GM18511 (cell line): ENCODE data around the gene S100A16.
"Not testable (repeated sequence)": the region's sequence is repeated elsewhere in the genome, so short reads cannot be mapped to it uniquely, and the experiment has no call there.

Experiments used
- ATAC-seq: cut with Tn5 transposase; IDR thresholded peaks from one replicate; pipeline ENCODE4 v1.9.1; 2021; ENCODE audit warnings: mild to moderate bottlenecking, moderate library complexity; ENCODE audit not compliant: unreplicated experiment

Gene S100A16

GRCh38 chr1:153588033-153588432 is 24.9 kb downstream of the S100A16 start:
- not testable (repeated sequence) for ATAC-seq

DNA sequence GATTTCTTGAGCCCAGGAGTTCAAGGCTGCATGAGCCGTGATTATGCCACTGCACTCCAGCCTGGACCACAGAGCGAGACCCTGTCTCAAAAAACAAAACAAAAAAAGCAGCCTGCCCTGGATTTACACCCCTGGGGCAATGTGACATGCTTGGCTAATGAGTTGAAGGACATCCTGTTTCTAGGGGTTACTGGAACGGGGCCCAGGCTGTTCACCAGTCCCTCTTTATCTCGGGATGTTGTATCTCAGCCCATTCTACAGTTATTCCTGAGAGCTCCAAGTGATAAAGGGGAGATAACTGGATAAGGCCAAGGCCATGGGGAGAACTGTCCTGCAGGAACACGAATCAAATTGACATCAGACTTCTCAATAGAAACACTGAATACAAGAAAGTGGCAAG is 25.6 kb downstream of the S100A16 start:
- ATAC-seq: no peak

- no peak for ATAC-seq
Observed at GRCh38 chr1:153586347-153586746, 26.6 kb downstream of the S100A16 start.

- no peak for ATAC-seq
Observed at GRCh38 chr1:153585006-153585405, 27.9 kb downstream of the S100A16 start.

DNA sequence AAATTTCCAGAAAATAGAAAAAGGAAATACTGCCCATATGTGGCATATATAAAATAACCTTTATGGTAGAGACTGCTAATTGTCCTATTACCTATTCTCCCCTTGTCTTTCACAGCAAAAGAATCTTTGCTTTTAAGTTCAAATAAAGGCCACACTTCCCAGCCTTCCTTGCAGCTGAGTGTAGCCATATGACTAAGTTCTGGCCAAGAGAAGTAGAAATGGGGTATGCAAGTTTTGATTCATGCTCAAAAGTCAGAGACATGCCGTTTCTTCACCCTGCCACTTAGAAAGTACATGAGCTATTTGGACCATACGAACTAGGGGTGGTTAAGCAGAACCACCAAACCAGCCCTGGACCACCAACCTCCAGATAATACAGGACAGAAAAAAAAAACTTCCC is 29.0 kb downstream of the S100A16 start:
- no peak for ATAC-seq

DNA sequence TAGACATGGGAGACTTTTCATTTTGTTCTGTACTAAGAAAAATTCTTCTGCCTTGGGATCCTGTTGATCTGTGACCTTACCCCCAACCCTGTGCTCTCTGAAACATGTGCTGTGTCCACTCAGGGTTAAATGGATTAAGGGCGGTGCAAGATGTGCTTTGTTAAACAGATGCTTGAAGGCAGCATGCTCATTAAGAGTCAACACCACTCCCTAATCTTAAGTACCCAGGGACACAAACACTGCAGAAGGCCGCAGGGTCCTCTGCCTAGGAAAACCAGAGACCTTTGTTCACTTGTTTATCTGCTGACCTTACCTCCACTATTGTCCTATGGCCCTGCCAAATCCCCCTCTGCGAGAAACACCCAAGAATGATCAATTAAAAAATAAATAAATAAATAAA is 29.4 kb downstream of the S100A16 start:
- ATAC-seq: not testable (repeated sequence)

- ATAC-seq: not testable (repeated sequence)
Observed at GRCh38 chr1:153582836-153583235, 30.1 kb downstream of the S100A16 start.

DNA sequence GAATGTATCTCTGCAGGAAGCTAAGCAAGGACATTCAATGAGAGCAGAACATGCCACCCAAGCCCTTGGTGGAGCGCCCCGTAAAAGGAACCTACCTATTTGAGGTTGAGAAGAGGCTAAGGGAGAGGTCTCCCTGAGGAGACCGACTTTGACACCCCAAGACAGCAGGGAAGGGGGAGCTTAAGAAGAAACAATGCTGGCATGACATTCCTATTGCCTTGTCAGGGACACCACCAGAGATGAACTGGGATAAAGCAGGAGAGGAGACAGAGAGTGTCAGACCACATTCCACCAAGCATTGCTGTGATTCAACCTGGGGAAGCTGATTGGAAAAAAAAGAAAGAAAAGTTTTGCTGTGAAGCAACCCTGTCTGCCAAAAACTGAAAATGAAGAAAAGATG is 34.0 kb downstream of the S100A16 start:
- no peak for ATAC-seq

DNA sequence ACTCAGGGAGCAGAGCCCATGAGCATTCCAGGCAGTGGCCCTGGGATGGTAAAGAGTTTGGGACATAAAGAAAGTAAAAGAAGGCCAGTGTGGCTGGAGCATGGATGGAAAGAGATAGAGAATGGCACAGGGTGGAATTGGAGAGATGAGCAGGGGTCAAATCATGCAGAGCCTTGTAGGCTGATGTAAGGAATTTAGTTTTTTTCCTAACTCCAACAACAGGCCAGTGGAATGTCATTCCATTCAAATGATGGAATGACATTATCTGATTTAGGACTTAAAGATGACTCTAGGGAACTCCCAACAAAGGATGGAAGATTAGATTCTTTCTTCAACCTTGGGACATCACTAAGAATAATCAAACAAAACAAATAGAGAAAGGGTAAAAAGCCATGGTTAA is 34.4 kb downstream of the S100A16 start:
- ATAC-seq: no peak

DNA sequence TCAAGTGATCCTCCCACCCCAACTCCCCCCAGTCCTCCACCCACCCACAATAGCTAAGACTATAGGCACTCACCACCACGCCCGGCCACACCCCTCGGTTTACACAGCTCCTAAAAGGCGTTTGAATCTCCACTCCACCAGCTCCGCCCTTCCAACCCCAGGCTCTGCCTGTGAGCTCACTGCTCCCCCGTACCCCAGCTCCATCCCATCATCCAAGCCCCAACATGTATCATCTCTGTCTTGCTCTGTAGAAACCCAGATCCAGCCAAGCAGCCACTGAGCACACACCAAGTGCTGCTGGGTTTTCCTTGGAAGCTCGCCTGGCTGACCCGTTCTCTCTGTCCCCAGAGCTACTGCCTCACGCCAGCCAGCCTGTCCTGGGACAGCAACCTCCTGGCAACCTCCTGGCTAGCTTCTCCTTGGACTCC is 35.3 kb downstream of the S100A16 start:
- ATAC-seq: no peak

DNA sequence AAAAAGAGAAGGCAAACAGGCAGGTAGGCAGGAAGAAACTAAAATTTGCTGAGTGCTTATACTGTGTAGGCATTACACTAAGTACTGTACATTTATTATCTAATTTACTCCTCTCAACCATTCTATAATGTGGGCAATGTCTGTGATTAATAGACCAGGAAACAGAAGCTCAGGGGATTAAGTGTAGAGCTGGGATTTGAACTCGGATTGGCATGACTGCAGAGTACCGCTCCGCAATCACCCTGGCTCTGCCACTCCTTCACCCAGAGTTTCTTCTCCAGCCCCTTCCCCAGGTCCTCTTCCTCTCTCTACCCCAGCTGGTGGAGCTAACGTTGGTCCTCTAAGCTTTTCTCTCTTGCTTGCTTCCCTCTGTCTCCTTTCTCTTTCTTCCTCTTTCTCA is 35.8 kb downstream of the S100A16 start:
- no peak for ATAC-seq

DNA sequence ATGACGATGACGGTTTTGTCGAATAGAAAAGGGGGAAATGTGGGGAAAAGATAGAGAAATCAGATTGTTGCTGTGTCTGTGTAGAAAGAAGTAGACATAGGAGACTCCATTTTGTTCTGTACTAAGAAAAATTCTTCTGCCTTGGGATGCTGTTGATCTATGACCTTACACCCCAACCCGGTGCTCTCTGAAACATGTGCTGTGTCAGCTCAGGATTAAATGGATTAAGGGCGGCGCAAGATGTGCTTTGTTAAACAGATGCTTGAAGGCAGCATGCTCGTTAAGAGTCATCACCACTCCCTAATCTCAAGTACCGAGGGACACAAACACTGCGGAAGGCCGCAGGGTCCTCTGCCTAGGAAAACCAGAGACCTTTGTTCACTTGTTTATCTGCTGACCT is 37.4 kb downstream of the S100A16 start:
- ATAC-seq: not testable (repeated sequence)

GRCh38 chr1:153575081-153575491 is 37.9 kb downstream of the S100A16 start:
- ATAC-seq: not testable (repeated sequence)

GRCh38 chr1:153573351-153573750 is 39.6 kb downstream of the S100A16 start:
- no peak for ATAC-seq

DNA sequence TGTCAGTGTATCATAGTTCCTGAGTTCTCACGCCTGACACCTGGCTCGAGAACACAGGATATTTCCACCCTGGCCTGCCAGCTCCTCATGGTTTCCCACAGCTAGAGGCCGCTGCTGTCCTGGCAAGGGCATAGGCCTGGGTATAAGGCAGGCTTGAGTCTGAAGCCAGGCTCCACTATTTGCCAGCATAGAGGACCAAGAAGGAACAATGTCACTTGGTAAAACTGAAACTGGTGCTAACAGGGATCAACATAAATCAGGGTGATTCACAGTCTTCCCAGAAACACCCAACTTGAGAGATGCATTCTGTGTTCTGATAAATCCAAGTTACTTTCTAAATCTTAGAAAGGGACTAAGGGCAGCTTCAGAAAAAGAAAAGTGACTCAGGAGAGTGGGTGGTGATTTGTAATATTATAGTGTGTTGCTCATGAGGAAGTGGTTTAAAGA is 40.3 kb downstream of the S100A16 start:
- ATAC-seq: peak; percentile 80

DNA sequence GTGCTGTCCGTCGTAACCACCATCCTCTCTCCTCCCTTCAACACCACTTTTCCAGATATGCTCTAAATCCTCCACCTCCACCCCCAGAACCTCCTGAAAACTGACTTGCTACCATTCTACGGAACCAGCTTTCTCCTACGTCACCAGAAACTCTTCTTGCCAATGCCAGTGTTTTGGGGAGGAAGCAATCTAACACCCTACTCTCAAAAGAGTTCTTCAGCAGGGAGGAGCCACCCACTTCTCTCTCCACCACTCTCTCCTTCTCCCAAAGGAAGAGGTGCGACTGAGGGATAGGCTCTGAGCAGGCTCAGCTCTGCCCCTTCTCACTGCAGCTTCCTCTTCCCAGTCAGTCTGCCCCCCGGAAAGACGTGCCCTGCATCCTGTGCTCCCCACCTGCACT is 41.2 kb downstream of the S100A16 start:
- ATAC-seq: no peak

- ATAC-seq: no peak
Observed at GRCh38 chr1:153570874-153571273, 42.1 kb downstream of the S100A16 start.

DNA sequence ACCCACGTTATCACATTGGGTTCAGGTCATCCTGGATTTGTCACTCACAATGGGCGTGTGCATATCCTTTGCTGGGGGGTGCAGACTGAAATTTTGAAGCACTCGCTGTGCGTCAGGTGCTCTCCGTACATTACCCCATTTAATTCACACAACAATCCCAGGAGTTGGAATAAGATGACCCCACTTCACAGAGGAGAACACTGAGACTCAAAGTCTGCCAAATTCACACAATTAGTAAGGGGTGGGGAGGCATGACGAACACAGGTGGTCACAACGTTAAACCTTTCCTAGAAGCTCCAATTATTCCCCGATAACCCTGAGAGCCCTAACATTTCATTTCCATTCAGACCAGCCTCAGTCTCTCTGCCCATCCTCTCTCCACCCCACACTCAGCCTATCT is 43.5 kb downstream of the S100A16 start:
- ATAC-seq: no peak

GRCh38 chr1:153568367-153569099 is 44.4 kb downstream of the S100A16 start:
- ATAC-seq: no peak

GRCh38 chr1:153567621-153568366 is 45.1 kb downstream of the S100A16 start:
- no peak for ATAC-seq

- peak; percentile 50 for ATAC-seq
Observed at GRCh38 chr1:153566414-153567371, 46.2 kb downstream of the S100A16 start.
